Bronchial epithelial cell (primary cell): ENCODE results near the gene CAPZB. TPM values are rescaled to one million over a fixed set of nuclear protein-coding genes. Genes with fewer than 3 reads are reported as not detected.

Experiments
- DNase-seq: peaks from one replicate; pipeline ENCODE4 v3.0.0-alpha.2; 2010; ENCODE audit warnings: low read depth
- FAIRE-seq: peaks from 2 replicates; lab custom pipeline; 2011; peaks lifted over from hg19 to GRCh38; lab: Jason Lieb, UNC
- H3K27me3 ChIP-seq: 2 replicates; pipeline ENCODE4 v1.5.1; 2011; ENCODE audit warnings: low read length; ENCODE audit not compliant: control insufficient read depth, insufficient read depth
- H3K36me3 ChIP-seq: 2 replicates; pipeline ENCODE4 v1.5.1; 2011; ENCODE audit warnings: low read length; ENCODE audit not compliant: control insufficient read depth, insufficient read depth
- H3K4me3 ChIP-seq: 2 replicates; pipeline ENCODE4 v1.5.1; 2011; ENCODE audit warnings: mild to moderate bottlenecking, low read depth, low read length, control low read depth
- total RNA-seq: library from RNA; depleted of rRNA; stranded (reverse); fragments of >200 nt; gene quantifications from 2 replicates; pipeline ENCODE4 v1.2.1, GENCODE V29; 2014
- TF ChIP-seq, protein P1 (sequence below): IDR thresholded peaks from 2 replicates; pipeline ENCODE4 v1.5.1; 2011; ENCODE audit warnings: mild to moderate bottlenecking, moderate library complexity, low read length, control low read depth, inconsistent platforms; ENCODE audit not compliant: insufficient read depth, severe bottlenecking

Gene CAPZB
- total RNA-seq, 1 donor from 2014 or later = 73.5 TPM

DNA sequence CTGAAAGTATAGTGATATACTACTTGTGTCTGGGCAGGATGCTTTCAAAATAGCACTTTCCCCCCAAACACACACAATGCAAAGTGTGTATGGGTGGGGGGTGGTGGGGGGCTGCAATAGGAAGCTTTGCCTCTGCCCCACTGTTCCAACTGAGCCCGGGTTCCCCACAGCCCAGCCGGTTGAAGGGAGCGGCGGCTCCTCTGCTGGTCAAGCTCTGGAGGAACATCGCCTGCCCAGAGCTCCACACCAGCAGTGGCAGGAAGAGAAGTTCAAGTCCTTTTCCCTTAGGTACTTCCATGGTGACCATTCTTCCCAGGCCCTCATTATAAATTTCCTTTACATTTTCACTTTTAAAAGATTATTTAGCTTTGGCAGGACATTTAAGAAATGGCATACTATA, 74.9 kb downstream of the CAPZB start:
- no peak overlapping the region for H3K4me3 ChIP-seq
- no peaks in the 10 kb centered on the region for H3K27me3 ChIP-seq
- H3K36me3 ChIP-seq = peaks cover 7% of the 10 kb centered on the region
- no peak for DNase-seq
- TF ChIP-seq, protein P1, sequence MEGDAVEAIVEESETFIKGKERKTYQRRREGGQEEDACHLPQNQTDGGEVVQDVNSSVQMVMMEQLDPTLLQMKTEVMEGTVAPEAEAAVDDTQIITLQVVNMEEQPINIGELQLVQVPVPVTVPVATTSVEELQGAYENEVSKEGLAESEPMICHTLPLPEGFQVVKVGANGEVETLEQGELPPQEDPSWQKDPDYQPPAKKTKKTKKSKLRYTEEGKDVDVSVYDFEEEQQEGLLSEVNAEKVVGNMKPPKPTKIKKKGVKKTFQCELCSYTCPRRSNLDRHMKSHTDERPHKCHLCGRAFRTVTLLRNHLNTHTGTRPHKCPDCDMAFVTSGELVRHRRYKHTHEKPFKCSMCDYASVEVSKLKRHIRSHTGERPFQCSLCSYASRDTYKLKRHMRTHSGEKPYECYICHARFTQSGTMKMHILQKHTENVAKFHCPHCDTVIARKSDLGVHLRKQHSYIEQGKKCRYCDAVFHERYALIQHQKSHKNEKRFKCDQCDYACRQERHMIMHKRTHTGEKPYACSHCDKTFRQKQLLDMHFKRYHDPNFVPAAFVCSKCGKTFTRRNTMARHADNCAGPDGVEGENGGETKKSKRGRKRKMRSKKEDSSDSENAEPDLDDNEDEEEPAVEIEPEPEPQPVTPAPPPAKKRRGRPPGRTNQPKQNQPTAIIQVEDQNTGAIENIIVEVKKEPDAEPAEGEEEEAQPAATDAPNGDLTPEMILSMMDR = no peak
- FAIRE-seq = no peak

- DNase-seq = no peak
- Histone ChIP-seq H3K36me3 (peaks cover 7% of the 10 kb centered on the region), H3K4me3 (no peak overlapping the region), H3K27me3 (no peaks in the 10 kb centered on the region)
- no peak for FAIRE-seq
- TF ChIP-seq, protein P1 = no peak
These were observed 75.6 kb downstream of the CAPZB start for GRCh38 chr1:19409477-19410341.

- FAIRE-seq = no peak
- peaks cover 13% of the 10 kb centered on the region for H3K36me3 ChIP-seq
- H3K4me3 ChIP-seq = no peak overlapping the region
- no peak for DNase-seq
- H3K27me3 ChIP-seq = no peaks in the 10 kb centered on the region
- TF ChIP-seq, protein P1 = no peak
These were observed 77.7 kb downstream of the CAPZB start for GRCh38 chr1:19407494-19408096.

DNA sequence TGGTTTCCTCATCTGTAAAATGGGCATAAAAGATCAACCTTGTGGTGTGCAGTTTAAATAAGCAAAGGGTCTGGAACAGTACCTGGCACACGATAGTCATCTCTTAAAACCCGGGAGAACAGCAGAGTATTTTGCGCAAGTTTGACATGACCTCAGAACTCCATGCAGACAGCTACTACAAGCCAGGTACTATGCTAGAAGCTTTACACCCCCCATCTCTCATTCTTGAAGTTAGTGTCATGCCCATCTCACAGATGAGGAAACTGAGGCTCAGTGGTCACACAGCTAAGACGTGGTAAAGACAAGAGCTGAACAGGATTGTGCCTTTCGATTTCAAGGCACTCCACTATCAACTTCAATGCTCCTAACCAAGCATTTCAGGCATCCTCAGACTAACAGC, 78.7 kb downstream of the CAPZB start:
- Histone ChIP-seq H3K4me3 (no peak overlapping the region), H3K36me3 (peaks cover 12% of the 10 kb centered on the region), H3K27me3 (no peaks in the 10 kb centered on the region)
- FAIRE-seq = no peak
- no peak for DNase-seq
- TF ChIP-seq, protein P1 = no peak

DNA sequence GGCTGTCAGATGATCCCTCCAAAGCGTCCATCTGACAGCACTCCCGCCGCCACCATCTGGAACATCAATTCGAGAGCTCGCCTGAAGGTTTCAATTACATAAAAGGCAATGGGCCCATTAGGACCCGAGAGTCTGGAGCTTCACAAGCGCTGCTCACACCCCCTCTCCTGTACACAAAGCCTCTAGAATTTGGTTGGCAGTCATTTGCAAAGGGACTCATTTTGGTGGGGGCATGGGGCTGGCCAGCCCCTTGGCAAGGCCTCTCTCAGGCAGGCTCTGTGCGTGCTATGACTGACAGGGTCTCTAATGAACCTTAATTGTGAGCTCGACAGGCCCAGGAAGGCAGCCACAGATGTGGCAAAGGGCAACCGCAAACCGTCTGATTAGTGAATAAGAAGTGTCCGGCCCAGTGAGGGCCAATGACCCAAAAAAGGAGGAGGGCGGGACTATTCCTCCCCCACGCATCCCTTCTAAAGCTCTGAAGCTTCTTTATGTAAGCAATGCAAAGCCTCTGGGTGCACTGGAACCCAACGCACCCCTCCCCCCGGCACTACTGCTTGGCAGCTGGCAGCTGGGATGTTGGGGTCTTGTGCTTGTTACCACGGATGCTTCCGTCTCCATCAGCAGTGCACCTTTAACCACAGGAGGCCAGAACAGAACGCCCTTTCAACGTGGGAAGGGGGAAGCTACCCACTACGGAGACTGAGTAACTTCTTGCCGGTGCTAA, 79.4 kb downstream of the CAPZB start:
- no peak for FAIRE-seq
- no peak for DNase-seq
- no peaks in the 10 kb centered on the region for H3K27me3 ChIP-seq
- peaks cover 11% of the 10 kb centered on the region for H3K36me3 ChIP-seq
- TF ChIP-seq, protein P1 = no peak
- no peak overlapping the region for H3K4me3 ChIP-seq
